Uterine smooth muscle cell (primary cell): ENCODE measurements around the gene LIFR. TPM values are rescaled to one million over a fixed set of nuclear protein-coding genes. Genes with fewer than 3 reads are reported as not detected.

Experiments
- total RNA-seq: library from RNA; depleted of rRNA; stranded (reverse); fragments of >200 nt; gene quantifications from 2 replicates; pipeline ENCODE4 v1.2.3, GENCODE V29; 2014

The LIFR gene, protein sequence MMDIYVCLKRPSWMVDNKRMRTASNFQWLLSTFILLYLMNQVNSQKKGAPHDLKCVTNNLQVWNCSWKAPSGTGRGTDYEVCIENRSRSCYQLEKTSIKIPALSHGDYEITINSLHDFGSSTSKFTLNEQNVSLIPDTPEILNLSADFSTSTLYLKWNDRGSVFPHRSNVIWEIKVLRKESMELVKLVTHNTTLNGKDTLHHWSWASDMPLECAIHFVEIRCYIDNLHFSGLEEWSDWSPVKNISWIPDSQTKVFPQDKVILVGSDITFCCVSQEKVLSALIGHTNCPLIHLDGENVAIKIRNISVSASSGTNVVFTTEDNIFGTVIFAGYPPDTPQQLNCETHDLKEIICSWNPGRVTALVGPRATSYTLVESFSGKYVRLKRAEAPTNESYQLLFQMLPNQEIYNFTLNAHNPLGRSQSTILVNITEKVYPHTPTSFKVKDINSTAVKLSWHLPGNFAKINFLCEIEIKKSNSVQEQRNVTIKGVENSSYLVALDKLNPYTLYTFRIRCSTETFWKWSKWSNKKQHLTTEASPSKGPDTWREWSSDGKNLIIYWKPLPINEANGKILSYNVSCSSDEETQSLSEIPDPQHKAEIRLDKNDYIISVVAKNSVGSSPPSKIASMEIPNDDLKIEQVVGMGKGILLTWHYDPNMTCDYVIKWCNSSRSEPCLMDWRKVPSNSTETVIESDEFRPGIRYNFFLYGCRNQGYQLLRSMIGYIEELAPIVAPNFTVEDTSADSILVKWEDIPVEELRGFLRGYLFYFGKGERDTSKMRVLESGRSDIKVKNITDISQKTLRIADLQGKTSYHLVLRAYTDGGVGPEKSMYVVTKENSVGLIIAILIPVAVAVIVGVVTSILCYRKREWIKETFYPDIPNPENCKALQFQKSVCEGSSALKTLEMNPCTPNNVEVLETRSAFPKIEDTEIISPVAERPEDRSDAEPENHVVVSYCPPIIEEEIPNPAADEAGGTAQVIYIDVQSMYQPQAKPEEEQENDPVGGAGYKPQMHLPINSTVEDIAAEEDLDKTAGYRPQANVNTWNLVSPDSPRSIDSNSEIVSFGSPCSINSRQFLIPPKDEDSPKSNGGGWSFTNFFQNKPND
- total RNA-seq: 12.9 and 13.6 TPM in 2 replicates

DNA sequence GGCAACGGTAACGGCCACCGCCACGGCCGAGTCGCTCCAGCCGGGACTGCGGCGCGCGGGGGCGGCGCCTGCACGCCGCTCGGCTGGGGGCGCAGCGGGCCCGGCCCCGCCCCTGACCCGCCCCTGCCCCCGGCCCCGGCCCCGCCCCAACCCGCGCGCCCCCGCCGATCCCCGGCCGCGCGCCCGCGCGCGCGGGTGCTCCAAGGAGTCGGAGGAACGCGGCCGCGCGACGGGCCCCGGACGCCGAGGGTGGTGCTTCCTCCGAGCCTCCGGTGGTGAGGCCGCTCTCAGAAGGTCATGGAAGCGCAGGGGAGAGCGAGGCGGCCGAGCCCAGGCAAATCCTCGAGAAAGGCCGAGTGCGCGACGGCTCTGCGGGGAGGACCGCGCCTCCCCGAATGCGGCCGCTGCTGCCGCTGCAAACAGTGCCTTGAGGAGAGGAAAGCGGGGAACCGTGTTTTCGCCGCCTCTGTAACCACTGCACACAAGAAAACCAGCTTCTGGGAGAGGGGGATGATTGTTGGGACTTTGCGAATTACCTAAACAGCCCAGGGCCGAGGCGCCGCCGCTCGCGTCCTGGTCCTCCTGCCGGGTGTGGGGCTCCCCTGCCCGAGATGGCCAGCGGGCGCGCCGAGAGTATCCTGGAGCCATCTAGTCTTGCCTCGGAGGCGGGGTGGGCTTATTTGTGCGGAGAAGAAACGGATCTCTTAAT is at the start of gene LIFR:
TSS of gene LIFR (minus strand) at position 48 of the 709 bp plus-strand sequence. CDS start 25,999 bp downstream, outside the sequence.

